Mesendoderm (in vitro differentiated cells): ENCODE results near the gene STARD10.

Experiments used
- DNase-seq: peaks from one replicate; pipeline ENCODE4 v3.0.0; 2013
- H2AK5ac ChIP-seq: 2 replicates; pipeline ENCODE4 v1.6.1; 2013; ENCODE audit warnings: low read length, inconsistent platforms
- H2BK120ac ChIP-seq: 2 replicates; pipeline ENCODE4 v1.6.1; 2013; ENCODE audit warnings: low read depth, mild to moderate bottlenecking, low read length, moderate library complexity, mixed read lengths
- H2BK15ac ChIP-seq: replicated peaks from 2 replicates; pipeline ENCODE4 v1.6.1; 2013; ENCODE audit warnings: low read depth, mild to moderate bottlenecking, moderate library complexity
- H2BK5ac ChIP-seq: 2 replicates; pipeline ENCODE4 v1.6.1; 2013; ENCODE audit warnings: low read length, inconsistent platforms
- H3K18ac ChIP-seq: 2 replicates; pipeline ENCODE4 v1.6.1; 2013; ENCODE audit warnings: mild to moderate bottlenecking, low read length, mixed read lengths
- H3K23ac ChIP-seq: one replicate; pipeline ENCODE4 v1.6.1; 2013; ENCODE audit warnings: low read length
- H3K27ac ChIP-seq: 2 replicates; pipeline ENCODE4 v1.5.1; 2013; ENCODE audit warnings: low read depth, mild to moderate bottlenecking, inconsistent platforms, low read length, moderate library complexity
- H3K27me3 ChIP-seq: 2 replicates; pipeline ENCODE4 v1.6.1; 2013; ENCODE audit warnings: low read length, control low read depth, mild to moderate bottlenecking, inconsistent platforms; ENCODE audit not compliant: insufficient read depth, poor library complexity
- H3K36me3 ChIP-seq: 2 replicates; pipeline ENCODE4 v1.6.1; 2013; ENCODE audit warnings: low read length, inconsistent platforms; ENCODE audit not compliant: control insufficient read depth, insufficient read depth
- H3K4ac ChIP-seq: one replicate; pipeline ENCODE4 v1.6.1; 2013; ENCODE audit warnings: low read depth, mild to moderate bottlenecking, low read length, moderate library complexity
- H3K4me1 ChIP-seq: 2 replicates; pipeline ENCODE4 v1.6.1; 2013; ENCODE audit warnings: low read depth, low read length, inconsistent platforms; ENCODE audit not compliant: control insufficient read depth
- H3K4me2 ChIP-seq: 2 replicates; pipeline ENCODE4 v1.6.1; 2013; ENCODE audit warnings: low read length
- H3K4me3 ChIP-seq: 2 replicates; pipeline ENCODE4 v1.5.1; 2013; ENCODE audit warnings: mild to moderate bottlenecking, low read length
- H3K56ac ChIP-seq: one replicate; pipeline ENCODE4 v1.6.1; 2013; ENCODE audit warnings: low read length
- H3K79me1 ChIP-seq: 2 replicates; pipeline ENCODE4 v1.6.1; 2013; ENCODE audit warnings: low read length, inconsistent platforms
- H3K79me2 ChIP-seq: 2 replicates; pipeline ENCODE4 v1.6.1; 2013; ENCODE audit warnings: mild to moderate bottlenecking, low read length; ENCODE audit not compliant: control insufficient read depth, insufficient read depth
- H3K9ac ChIP-seq: 2 replicates; pipeline ENCODE4 v1.6.1; 2013; ENCODE audit warnings: low read length, inconsistent platforms
- H4K5ac ChIP-seq: one replicate; pipeline ENCODE4 v1.6.1; 2013; ENCODE audit warnings: low read length
- H4K8ac ChIP-seq: one replicate; pipeline ENCODE4 v1.6.1; 2013; ENCODE audit warnings: low read depth, mild to moderate bottlenecking, control low read depth, low read length, moderate library complexity
- WGBS: extraction: QIAGEN DNeasy Blood & Tissue Kit; methylation state at CpG from one replicate; pipeline ENCODE4 v1.1.7; 2013; ENCODE audit warnings: low lambda C conversion rate, missing lambda C conversion rate; ENCODE audit not compliant: insufficient coverage; ENCODE audit errors: extremely low coverage; 5-methylcytosine and 5-hydroxymethylcytosine counted together

Gene STARD10

GRCh38 chr11:72778535-72779494 lies 15.0 kb downstream of the STARD10 start:
- no peaks in the 10 kb centered on the region for H3K79me2 ChIP-seq
- no CpG with 5 or more reads among the region's 7 CpGs for WGBS
- no peak overlapping the region for H3K4me2 ChIP-seq
- H3K36me3 ChIP-seq: no peaks in the 10 kb centered on the region
- H3K4me3 ChIP-seq: no peak overlapping the region
- peaks cover 4% of the 10 kb centered on the region for H3K4me1 ChIP-seq
- H2BK15ac ChIP-seq: no peak overlapping the region
- H2AK5ac ChIP-seq: no peak overlapping the region
- H3K18ac ChIP-seq: no peak overlapping the region
- H4K8ac ChIP-seq: no peak overlapping the region
- no peak overlapping the region for H2BK5ac ChIP-seq
- no peak overlapping the region for H3K27ac ChIP-seq
- H3K27me3 ChIP-seq: no peaks in the 10 kb centered on the region
- H2BK120ac ChIP-seq: no peak overlapping the region
- no peak overlapping the region for H3K4ac ChIP-seq
- no peak overlapping the region for H3K23ac ChIP-seq
- H3K9ac ChIP-seq: no peak overlapping the region
- no peak overlapping the region for H3K56ac ChIP-seq
- no peak for DNase-seq
- H4K5ac ChIP-seq: no peak overlapping the region
- no peaks in the 10 kb centered on the region for H3K79me1 ChIP-seq

- no peak overlapping the region for H3K56ac ChIP-seq
- no peaks in the 10 kb centered on the region for H3K36me3 ChIP-seq
- no peak overlapping the region for H2BK5ac ChIP-seq
- H3K27ac ChIP-seq: no peak overlapping the region
- H3K4ac ChIP-seq: no peak overlapping the region
- H3K9ac ChIP-seq: no peak overlapping the region
- H3K4me3 ChIP-seq: no peak overlapping the region
- no peak overlapping the region for H3K18ac ChIP-seq
- H3K79me2 ChIP-seq: no peaks in the 10 kb centered on the region
- H4K8ac ChIP-seq: no peak overlapping the region
- peaks cover 4% of the 10 kb centered on the region for H3K4me1 ChIP-seq
- no peak overlapping the region for H4K5ac ChIP-seq
- H3K79me1 ChIP-seq: no peaks in the 10 kb centered on the region
- no peak overlapping the region for H3K23ac ChIP-seq
- no peak overlapping the region for H2BK15ac ChIP-seq
- H3K4me2 ChIP-seq: no peak overlapping the region
- no peak overlapping the region for H2BK120ac ChIP-seq
- DNase-seq: no peak
- H3K27me3 ChIP-seq: no peaks in the 10 kb centered on the region
- H2AK5ac ChIP-seq: no peak overlapping the region
- no CpG with 5 or more reads among the region's 5 CpGs for WGBS
Observed at GRCh38 chr11:72777755-72778278, 16.0 kb downstream of the STARD10 start.

GRCh38 chr11:72776844-72777754 lies 16.7 kb downstream of the STARD10 start:
- H2BK120ac ChIP-seq: no peak overlapping the region
- no peak overlapping the region for H3K4ac ChIP-seq
- no peaks in the 10 kb centered on the region for H3K27me3 ChIP-seq
- no peaks in the 10 kb centered on the region for H3K36me3 ChIP-seq
- no peak overlapping the region for H3K56ac ChIP-seq
- no peak overlapping the region for H2BK5ac ChIP-seq
- H2AK5ac ChIP-seq: no peak overlapping the region
- no CpG with 5 or more reads among the region's 7 CpGs for WGBS
- no peaks in the 10 kb centered on the region for H3K79me1 ChIP-seq
- H4K8ac ChIP-seq: no peak overlapping the region
- DNase-seq: peak; percentile 43
- H3K4me1 ChIP-seq: peaks cover under 1% of the 10 kb centered on the region
- H2BK15ac ChIP-seq: no peak overlapping the region
- H3K18ac ChIP-seq: no peak overlapping the region
- H3K79me2 ChIP-seq: no peaks in the 10 kb centered on the region
- H4K5ac ChIP-seq: no peak overlapping the region
- no peak overlapping the region for H3K4me2 ChIP-seq
- H3K23ac ChIP-seq: no peak overlapping the region
- H3K9ac ChIP-seq: no peak overlapping the region
- no peak overlapping the region for H3K4me3 ChIP-seq
- no peak overlapping the region for H3K27ac ChIP-seq

DNA sequence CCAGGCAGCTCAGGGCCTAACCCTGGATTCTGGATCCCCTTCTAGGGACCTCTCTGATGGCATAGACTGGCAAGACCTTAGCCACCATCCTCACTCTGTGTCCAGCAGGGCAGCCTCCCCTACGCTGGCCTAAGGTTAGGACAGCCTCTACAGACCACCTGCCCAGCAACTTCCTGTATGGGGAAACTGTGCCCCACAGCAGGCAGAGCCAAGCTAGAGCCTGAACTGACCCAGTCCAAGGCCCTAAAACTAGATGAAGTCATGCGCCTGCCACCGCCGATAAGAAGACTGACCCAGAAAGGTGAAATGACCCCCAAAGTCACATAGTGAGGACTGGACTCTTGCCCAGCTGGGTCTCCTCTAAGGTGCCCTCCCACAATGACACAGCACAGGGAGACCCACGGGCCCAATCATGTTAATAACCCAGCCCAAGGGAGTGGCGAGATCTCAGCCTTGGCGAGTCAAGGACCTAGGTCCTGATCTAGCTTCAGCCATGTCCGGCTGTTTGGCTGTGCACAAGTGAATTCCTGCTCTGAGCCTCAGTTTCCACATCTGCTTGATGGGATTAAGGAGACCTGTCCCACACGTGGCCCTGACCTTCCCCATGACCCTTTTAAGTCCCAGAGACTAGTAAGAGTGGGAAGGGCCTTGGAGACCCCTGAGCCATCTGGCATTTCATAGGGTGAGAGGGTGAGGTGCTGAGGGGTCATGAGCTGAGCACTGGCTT lies 17.6 kb downstream of the STARD10 start:
- no CpG with 5 or more reads among the region's 9 CpGs for WGBS

GRCh38 chr11:72775288-72776110 lies 18.3 kb downstream of the STARD10 start:
- Histone ChIP-seq H4K8ac (no peak overlapping the region), H3K23ac (no peak overlapping the region), H2BK5ac (no peak overlapping the region), H2AK5ac (no peak overlapping the region), H3K9ac (no peak overlapping the region), H3K18ac (no peak overlapping the region), H2BK120ac (no peak overlapping the region), H3K27ac (no peak overlapping the region), H2BK15ac (no peak overlapping the region), H3K56ac (no peak overlapping the region), H3K4ac (no peak overlapping the region), H3K79me1 (no peaks in the 10 kb centered on the region), H3K36me3 (no peaks in the 10 kb centered on the region), H3K4me2 (no peak overlapping the region), H4K5ac (no peak overlapping the region), H3K4me3 (no peak overlapping the region), H3K4me1 (no peaks in the 10 kb centered on the region), H3K79me2 (no peaks in the 10 kb centered on the region), H3K27me3 (no peaks in the 10 kb centered on the region)
- no CpG with 5 or more reads among the region's 7 CpGs for WGBS
- no peak for DNase-seq

More for the DNA sequence above, 17.6 kb downstream of the STARD10 start:
- Histone ChIP-seq H2AK5ac (no peak overlapping the region), H3K9ac (no peak overlapping the region), H3K79me1 (no peaks in the 10 kb centered on the region), H3K4me2 (no peak overlapping the region), H3K18ac (no peak overlapping the region), H2BK120ac (no peak overlapping the region), H3K4me3 (no peak overlapping the region), H3K27ac (no peak overlapping the region), H3K79me2 (no peaks in the 10 kb centered on the region), H3K56ac (no peak overlapping the region), H2BK5ac (no peak overlapping the region), H4K8ac (no peak overlapping the region), H4K5ac (no peak overlapping the region), H3K36me3 (no peaks in the 10 kb centered on the region), H3K4ac (no peak overlapping the region), H3K4me1 (no peaks in the 10 kb centered on the region), H3K23ac (no peak overlapping the region), H2BK15ac (no peak overlapping the region), H3K27me3 (no peaks in the 10 kb centered on the region)
- no peak for DNase-seq
